ENCODE results near the gene MCUR1. TPM values are rescaled to one million over a fixed set of nuclear protein-coding genes. Genes with fewer than 3 reads are reported as not detected.
"Not testable (repeated sequence)": the region's sequence is repeated elsewhere in the genome, so short reads cannot be mapped to it uniquely, and the experiment has no call there.

The MCUR1 gene
- polyA plus RNA-seq (ENCODE audit: insufficient read length in 4 of 4) = 10 to 100 TPM; 53.4 to 70.1 (median 63.5) TPM

DNA sequence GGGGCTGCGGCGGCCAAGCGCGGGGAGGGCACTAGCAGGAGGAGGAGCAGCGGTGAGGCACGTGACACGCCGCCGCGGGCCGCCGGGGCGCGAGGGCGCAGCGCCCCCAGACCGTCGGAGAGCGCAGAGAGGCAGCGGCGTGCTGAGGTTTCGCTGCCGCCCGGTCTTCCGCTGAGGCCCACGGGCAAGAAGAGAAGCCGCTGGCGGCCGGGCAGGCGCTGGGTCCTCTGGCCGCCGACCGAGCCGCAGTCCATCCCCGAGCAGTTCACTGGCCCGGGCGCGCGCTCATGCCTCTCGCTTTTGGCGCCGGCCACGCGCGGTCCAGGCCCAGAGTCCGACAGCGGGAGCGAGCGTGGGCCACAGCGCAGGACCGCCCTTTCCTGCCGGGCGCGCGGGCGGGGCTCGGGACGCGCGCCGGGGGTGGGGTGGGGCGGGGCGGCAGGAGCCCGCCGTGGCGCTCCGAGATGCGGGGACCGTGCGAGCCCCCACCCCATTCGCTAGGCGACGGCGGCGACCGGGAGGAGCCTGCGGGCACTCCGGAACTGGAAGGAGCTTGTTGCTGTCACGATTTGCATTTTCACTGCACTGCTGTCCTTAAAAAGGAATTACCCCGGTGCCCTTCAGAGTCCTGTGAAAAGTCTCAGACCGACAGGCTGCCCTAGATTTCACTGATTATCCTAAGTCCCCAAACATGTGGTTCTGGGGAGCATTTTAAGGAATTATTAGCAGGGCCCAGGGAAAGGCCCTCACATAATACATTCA is at the start of gene MCUR1:
Gene MCUR1, minus strand, starts transcription at position 382 of the 762 bp plus-strand sequence. Its CDS starts 128 bp downstream, at position 254.
- peak; percentile 74 to 78 (median 76) for DNase-seq (ENCODE audit: low read depth in 4 of 4, low spot score in 3 of 4)

DNA sequence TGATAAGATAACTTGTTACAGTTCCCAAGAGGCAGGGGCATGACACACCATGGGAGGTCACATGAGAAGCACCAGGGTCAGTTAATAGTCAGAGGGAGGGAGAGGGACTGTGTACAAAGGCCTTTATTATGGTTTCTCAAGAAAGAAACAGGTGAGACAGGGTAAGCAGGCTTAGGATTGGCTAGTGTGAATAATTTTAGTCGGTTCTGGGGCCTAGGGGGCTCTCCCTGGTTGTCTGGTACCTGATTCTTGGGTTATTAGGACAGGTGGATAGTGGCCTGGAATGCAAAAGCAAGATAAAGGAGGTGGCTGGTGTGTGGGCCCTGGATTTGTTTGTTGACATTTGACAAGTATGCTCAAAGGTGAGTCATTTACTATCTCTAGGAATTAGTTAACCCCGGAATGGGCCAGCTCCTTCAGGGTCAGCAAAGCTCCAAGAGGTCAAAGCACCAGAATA is 49.4 kb upstream of the MCUR1 start:
- DNase-seq (ENCODE audit: low read depth in 4 of 4, low spot score in 3 of 4) = no peak

DNA sequence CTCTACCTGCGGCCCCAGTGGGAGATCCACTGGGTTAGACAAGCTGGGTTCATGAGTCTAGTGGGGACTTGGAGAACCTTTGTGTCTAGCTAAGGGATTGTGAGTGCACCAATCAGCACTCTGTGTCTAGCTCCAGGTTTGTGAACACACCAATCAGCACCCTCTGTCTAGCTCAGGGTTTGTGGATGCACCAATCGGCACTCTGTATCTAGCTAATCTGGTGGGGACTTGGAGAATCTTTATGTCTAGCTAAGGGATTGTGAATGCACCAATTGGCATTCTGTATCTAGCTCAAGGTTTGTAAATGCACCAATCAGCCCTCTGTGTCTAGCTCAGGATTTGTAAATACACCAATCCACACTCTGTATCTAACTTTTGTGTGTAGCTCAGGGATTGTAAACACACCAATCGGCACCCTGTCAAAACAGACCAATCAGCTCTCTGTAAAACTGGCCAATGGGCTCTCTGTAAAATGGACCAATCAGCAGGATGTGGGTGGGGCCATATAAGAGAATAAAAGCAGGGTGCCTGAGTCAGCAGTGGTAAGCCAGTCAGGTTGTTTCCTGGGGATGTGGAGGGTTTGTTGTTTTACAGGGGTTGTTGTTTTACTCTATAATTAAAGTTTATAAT is 46.3 kb upstream of the MCUR1 start:
- not testable (repeated sequence) for DNase-seq (ENCODE audit: low read depth in 4 of 4, low spot score in 3 of 4)

GRCh38 chr6:13859871-13860555 is 45.7 kb upstream of the MCUR1 start:
- DNase-seq (ENCODE audit: low read depth in 4 of 4, low spot score in 3 of 4) = no peak

GRCh38 chr6:13854716-13855250 is 40.4 kb upstream of the MCUR1 start:
- DNase-seq (ENCODE audit: low read depth in 4 of 4, low spot score in 3 of 4) = no peak

DNA sequence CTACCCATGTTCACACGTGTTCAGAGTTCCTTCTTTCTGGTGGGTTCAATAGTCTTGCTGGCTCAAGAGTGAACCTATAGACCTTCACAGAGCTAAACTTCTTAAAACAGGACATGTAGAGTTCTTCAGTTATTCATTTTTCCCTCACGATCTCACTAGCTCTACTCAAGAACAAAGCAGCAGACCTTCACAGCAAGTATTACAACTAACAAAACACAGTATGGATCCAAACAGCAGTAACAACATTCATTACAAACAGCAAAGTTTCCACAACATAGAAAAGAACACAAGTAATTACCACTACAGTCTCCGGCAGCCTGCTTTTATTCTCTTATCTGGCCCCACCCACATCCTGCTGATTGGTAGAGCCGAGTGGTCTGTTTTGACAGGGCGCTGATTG is 39.5 kb upstream of the MCUR1 start:
- DNase-seq (ENCODE audit: low read depth in 4 of 4, low spot score in 3 of 4) = no peak

- no peak for DNase-seq (ENCODE audit: low read depth in 4 of 4, low spot score in 3 of 4)
These were observed 37.4 kb upstream of the MCUR1 start for GRCh38 chr6:13851803-13852202.

- no peak for DNase-seq (ENCODE audit: low read depth in 4 of 4, low spot score in 3 of 4)
These were observed 37.0 kb upstream of the MCUR1 start for GRCh38 chr6:13851330-13851729.

DNA sequence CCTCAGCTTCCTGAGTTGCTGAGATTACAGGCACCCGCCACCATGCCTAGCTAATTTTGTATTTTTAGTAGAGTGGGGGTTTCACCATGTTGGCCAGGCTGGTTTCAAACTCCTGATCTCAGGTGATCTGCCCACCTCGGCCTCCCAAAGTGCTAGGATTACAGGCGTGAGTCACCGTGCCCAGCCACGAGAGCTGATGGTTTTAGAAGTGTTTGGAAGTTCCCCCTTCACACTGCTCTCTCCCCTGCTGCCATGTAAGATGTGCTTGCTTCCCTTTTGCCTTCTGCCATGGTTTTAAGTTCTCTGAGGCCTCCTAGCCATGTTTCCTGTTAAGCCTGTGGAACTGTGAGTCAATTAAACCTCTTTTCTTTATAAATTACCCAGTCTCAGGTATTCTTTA is 36.3 kb upstream of the MCUR1 start:
- not testable (repeated sequence) for DNase-seq (ENCODE audit: low read depth in 4 of 4, low spot score in 3 of 4)

DNA sequence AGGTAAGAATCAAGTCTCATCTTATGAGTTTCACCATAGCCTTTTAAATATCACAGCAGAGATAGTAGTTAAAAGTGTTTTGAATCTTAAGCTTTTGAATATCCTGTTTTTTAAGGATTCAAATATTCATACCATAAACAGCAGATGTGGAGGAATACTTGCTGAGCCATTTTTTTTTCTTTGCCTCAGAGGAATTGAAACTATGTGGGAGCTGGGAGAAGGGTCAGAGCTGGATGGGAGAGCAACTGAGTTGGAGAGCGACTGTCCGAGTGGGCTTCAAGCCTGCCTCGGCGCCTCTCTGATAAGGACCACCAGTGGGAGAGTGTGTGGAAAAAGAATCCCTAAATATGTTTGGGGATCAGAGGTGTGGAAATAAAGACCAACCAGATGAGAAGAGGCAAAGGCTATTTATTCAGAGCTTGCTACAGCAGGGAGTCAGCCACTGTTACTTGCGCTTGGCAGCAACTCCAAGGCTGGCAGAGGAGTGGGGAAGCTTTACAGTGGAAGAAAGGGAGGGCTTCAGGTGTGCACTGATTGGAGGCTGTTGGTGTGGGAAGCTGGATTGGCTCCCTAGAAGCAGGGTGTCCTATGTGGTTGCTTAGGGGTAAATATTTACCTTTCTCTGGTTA is 34.3 kb upstream of the MCUR1 start:
- no peak for DNase-seq (ENCODE audit: low read depth in 4 of 4, low spot score in 3 of 4)

DNA sequence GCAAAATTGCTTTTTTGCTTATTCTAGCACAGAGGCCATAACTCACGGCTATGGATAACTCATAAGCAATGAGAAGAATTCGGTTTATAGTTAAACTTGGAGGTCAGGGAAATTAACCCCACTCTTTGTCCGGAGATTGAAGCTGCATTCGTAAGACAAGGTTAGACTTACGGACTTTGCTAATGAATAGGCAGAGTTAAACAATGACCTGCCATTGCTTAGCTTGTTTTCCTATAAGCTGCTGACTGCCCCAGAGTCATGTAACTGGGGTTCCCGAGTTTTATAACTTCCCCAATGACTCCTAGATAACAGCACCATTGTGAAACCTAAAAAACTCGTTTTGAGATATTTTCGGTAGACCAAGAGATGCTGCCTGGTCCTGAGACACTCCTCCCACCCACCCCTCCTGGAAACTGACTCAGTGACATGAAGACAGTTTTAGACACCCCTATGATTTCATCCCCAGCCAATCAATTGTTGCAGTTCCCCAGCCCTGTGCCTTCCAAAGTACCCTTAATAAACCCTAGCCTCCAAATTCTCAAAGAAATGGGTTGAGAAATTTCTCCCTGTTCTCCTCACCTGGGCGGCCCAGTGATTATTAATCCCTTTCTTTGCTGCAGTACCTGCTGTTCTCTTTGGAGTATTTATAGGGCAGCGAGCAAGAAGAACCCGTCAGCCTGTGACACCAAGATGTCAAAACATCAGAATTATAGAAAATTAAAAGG is 33.1 kb upstream of the MCUR1 start:
- no peak for DNase-seq (ENCODE audit: low read depth in 4 of 4, low spot score in 3 of 4)

- DNase-seq (ENCODE audit: low read depth in 4 of 4, low spot score in 3 of 4) = no peak
These were observed 32.5 kb upstream of the MCUR1 start for GRCh38 chr6:13846841-13847240.

GRCh38 chr6:13841936-13842335 is 27.6 kb upstream of the MCUR1 start:
- DNase-seq (ENCODE audit: low read depth in 4 of 4, low spot score in 3 of 4) = no peak

DNA sequence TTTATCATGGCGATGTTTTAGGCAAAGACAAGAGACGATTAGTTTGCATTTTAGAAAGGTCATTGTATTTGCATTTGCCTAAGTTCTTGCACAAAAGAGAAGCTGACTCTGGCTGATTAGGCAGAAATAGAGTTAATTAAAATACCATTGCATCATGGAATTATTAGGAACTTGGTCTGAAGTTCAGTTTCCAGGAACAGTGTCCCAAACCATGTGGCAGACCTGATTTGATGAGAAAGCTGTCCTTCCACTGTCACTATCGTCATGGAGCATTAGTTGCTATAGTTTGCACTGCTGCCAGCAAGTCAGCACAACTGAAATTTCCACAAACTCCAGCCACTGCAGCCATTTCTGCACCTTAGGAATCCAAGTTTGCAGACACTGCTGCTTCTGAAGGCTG is 24.3 kb upstream of the MCUR1 start:
- DNase-seq (ENCODE audit: low read depth in 4 of 4, low spot score in 3 of 4) = no peak

GRCh38 chr6:13836170-13836569 is 21.8 kb upstream of the MCUR1 start:
- no peak for DNase-seq (ENCODE audit: low read depth in 4 of 4, low spot score in 3 of 4)

- DNase-seq (ENCODE audit: low read depth in 4 of 4, low spot score in 3 of 4) = no peak
These were observed 20.4 kb upstream of the MCUR1 start for GRCh38 chr6:13834790-13835189.

DNA sequence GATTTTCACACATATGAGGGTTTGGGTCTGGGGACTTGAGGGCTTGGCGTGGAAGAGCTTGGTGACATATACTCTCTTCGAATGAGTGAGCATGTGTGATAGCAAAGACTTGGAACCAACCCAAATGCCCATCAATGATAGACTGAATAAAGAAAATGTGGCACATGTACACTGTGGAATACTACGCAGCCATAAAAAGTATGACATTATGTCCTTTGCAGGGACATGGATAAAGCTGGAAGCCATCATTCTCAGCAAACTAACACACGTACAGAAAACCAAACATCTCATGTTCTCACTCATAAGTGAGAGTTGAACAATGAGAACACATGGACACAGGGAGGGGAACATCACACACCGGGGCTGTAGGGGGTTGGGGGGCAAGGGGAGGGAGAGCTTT is 19.7 kb upstream of the MCUR1 start:
- not testable (repeated sequence) for DNase-seq (ENCODE audit: low read depth in 4 of 4, low spot score in 3 of 4)

DNA sequence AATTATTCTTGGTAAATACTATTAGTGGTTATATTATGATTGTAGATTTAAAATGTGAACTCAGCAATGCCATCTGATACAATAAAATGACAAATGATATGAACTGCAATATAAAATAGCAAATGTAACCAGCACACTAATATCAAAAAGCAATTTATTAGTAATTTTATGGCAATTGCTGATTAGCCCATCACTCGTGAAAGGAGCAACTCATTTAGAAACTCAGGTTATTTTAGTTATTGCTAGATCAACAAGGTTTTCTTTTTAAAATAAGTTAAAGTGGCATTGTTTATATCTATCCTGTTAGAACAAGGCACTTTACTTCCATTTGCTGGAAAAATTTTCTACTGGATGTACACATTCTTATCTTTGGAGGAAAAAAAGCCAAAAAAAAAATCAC is 18.4 kb upstream of the MCUR1 start:
- DNase-seq (ENCODE audit: low read depth in 4 of 4, low spot score in 3 of 4) = no peak

GRCh38 chr6:13831615-13832014 is 17.3 kb upstream of the MCUR1 start:
- DNase-seq (ENCODE audit: low read depth in 4 of 4, low spot score in 3 of 4) = no peak

- DNase-seq (ENCODE audit: low read depth in 4 of 4, low spot score in 3 of 4) = no peak
These were observed 16.4 kb upstream of the MCUR1 start for GRCh38 chr6:13830803-13831202.
